C4-2B (cell line): ENCODE measurements around the gene STK38.

Experiments used
- CTCF ChIP-seq: fragments of 450-650 bp; conservative IDR thresholded peaks from 2 replicates; pipeline ENCODE4 v1.5.1; 2017; ENCODE audit warnings: mild to moderate bottlenecking
- ZFX ChIP-seq: fragments of 450-650 bp; IDR thresholded peaks from 2 replicates; pipeline ENCODE4 v1.6.1; 2017

DNA sequence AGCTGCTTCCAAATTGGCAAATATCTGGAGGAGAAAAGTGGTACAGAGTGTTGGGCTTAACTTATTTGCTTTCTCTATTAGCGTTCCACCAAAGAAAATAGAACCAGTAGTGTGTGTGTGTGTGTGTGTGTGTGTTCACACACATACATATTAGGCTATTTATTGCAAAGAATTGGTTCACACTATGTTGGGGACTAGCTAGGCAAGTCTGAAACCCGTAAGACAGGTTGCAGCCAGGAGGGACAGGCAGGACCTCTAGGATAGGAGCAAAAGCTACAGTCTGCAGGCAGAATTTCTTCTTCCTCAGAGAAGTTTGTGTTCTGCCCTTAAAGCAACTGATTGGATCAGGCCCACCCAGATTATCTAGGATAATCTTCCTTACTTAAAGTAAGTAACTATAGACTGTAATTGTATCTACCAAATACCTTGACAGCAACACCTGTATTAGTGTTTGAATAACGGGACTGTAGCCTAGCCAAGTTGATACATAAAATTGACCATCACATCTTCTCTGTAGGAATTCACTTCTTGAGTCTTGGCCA lies 91.7 kb downstream of the STK38 start:
- TF ChIP-seq CTCF (no peak), ZFX (no peak)
